ENCODE data around the gene THAP2. TPM values are rescaled to one million over a fixed set of nuclear protein-coding genes. Genes with fewer than 3 reads are reported as not detected.

Gene THAP2
- total and polyA plus RNA-seq, 2 donors (not counting 3 experiments of a cell fraction or from before 2014, with no cell fraction given), result 1.4 to 4.4 TPM

DNA sequence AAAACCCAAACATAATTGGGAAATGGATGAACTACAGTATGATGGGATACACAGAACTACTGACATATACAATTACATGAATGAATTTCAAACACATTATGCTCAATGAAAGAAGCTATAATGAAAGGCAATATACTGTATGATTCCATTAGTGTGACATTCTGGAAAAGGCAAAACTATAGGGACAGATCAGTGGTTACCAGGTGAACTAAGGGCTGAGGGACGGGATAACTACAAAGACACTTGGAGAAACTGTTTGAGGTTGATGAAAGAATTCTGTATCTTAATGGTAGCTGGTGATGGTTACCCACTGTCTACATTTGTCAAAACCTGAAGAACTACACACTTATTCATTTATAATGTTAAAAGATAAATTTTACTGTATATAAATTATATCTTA lies 8.2 kb upstream of the THAP2 start:
- H2AFZ ChIP-seq (ENCODE audit: low read depth, low read length), result no peak overlapping the region
- peak overlapping the region; percentile 47 for H3K4me2 ChIP-seq (ENCODE audit: insufficient read depth, low read length)
- H3K9ac ChIP-seq (replicated peaks; ENCODE audit: extremely low read depth, insufficient read depth, low read length), result no peak overlapping the region
- BruUV-seq (replicated peaks), result no TSS peak
- DNase-seq (ENCODE audit: low read depth, low spot score) (no peak), FAIRE-seq (no peak)
- CTCF ChIA-PET, result interaction anchor here (0.8 kb wide), 1 partner anchor 19 kb away, joined by 3 read pairs; no protein-coding TSS in a partner anchor
- H4K20me1 ChIP-seq (replicated peaks; ENCODE audit: control insufficient read depth, extremely low read depth, insufficient read depth, low read length), result peaks cover 4% of the 10 kb centered on the region
- H3K36me3 ChIP-seq (ENCODE audit: control insufficient read depth in 2 of 2, extremely low read depth in 1 of 2, insufficient read depth in 2 of 2, low read length in 2 of 2), result peaks cover 1 to 28% of the 10 kb centered on the region in 2 experiments
- POLR2A ChIA-PET, result interaction anchor here (0.8 kb wide), 1 partner anchor 8 kb away, joined by 3 read pairs; the partner anchor contains the start of gene THAP2
- H3K27ac ChIP-seq (ENCODE audit: insufficient read depth, low read depth, low read length), result no peak overlapping the region
- no peaks in the 10 kb centered on the region for H3K9me3 ChIP-seq (replicated peaks; ENCODE audit: control insufficient read depth, insufficient read depth, low read length)
- TF ChIP-seq, protein P1, sequence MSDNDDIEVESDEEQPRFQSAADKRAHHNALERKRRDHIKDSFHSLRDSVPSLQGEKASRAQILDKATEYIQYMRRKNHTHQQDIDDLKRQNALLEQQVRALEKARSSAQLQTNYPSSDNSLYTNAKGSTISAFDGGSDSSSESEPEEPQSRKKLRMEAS (IDR thresholded peaks at IDR 0.05; ENCODE audit: insufficient read depth, insufficient read length), result no peak
- no peak for TF ChIP-seq POLR2A (IDR thresholded peaks at IDR 0.05; ENCODE audit: low read depth, low read length)
- no peak for TF ChIP-seq JUN (IDR thresholded peaks at IDR 0.05; ENCODE audit: borderline replicate concordance, insufficient read depth, insufficient read length, low read depth)
- TF ChIP-seq POLR2AphosphoS5 (IDR thresholded peaks at IDR 0.05; ENCODE audit: insufficient read depth, low read depth, low read length), result no peak
- TF ChIP-seq FOS (IDR thresholded peaks at IDR 0.05; ENCODE audit: borderline replicate concordance, insufficient read depth, low read length), result no peak
- no peak for TF ChIP-seq GATA2 (IDR thresholded peaks at IDR 0.05; ENCODE audit: insufficient read depth, insufficient read length, low read depth, low read length)
- TF ChIP-seq EZH2 (IDR thresholded peaks at IDR 0.05; ENCODE audit: borderline replicate concordance, low read depth, low read length, severe bottlenecking), result no peak
- TF ChIP-seq MYC (IDR thresholded peaks at IDR 0.05; ENCODE audit: low read depth, low read length), result no peak
- TF ChIP-seq, protein P2, sequence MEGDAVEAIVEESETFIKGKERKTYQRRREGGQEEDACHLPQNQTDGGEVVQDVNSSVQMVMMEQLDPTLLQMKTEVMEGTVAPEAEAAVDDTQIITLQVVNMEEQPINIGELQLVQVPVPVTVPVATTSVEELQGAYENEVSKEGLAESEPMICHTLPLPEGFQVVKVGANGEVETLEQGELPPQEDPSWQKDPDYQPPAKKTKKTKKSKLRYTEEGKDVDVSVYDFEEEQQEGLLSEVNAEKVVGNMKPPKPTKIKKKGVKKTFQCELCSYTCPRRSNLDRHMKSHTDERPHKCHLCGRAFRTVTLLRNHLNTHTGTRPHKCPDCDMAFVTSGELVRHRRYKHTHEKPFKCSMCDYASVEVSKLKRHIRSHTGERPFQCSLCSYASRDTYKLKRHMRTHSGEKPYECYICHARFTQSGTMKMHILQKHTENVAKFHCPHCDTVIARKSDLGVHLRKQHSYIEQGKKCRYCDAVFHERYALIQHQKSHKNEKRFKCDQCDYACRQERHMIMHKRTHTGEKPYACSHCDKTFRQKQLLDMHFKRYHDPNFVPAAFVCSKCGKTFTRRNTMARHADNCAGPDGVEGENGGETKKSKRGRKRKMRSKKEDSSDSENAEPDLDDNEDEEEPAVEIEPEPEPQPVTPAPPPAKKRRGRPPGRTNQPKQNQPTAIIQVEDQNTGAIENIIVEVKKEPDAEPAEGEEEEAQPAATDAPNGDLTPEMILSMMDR (IDR thresholded peaks at IDR 0.05; ENCODE audit: extremely low read depth in 1 of 2, insufficient read depth in 1 of 2, low read depth in 1 of 2, low read length in 2 of 2), result no peak
- H3K4me3 ChIP-seq (replicated peaks in 1 of 3; ENCODE audit: insufficient read depth in 1 of 3, low read depth in 1 of 3, low read length in 3 of 3), result no peak overlapping the region
- no peaks in the 10 kb centered on the region for H3K27me3 ChIP-seq (ENCODE audit: control insufficient read depth in 2 of 2, insufficient read depth in 2 of 2, low read length in 2 of 2)
- H3K9me1 ChIP-seq (replicated peaks; ENCODE audit: control insufficient read depth, extremely low read depth, insufficient read depth, low read length), result no peaks in the 10 kb centered on the region
- dilution Hi-C loops (cut with MboI; ENCODE audit: extremely low pct_ligation_motif_present, low sequenced_read_pairs) (no loop called here), intact Hi-C loops (cut with micrococcal nuclease) (no loop called here)
- H3K79me2 ChIP-seq (ENCODE audit: control insufficient read depth, insufficient read depth, low read length), result peaks cover 95% of the 10 kb centered on the region
- H3K4me1 ChIP-seq (ENCODE audit: control insufficient read depth, extremely low read depth, insufficient read depth, low read length), result peaks cover 5% of the 10 kb centered on the region

Measured in endothelial cell of umbilical vein (primary cell).